ENCODE results near the gene CLEC2L.

CLEC2L gene

GRCh38 chr7:139570119-139570518 lies 46.6 kb downstream of the CLEC2L start:
- no peak overlapping the region for H3K4me3 ChIP-seq (ENCODE audit: insufficient read depth, low read length, poor library complexity, severe bottlenecking)
- H4K20me1 ChIP-seq (ENCODE audit: low read depth, low read length): no peaks in the 10 kb centered on the region
- H2AFZ ChIP-seq (ENCODE audit: low read depth, low read length, severe bottlenecking): no peak overlapping the region
- H3K36me3 ChIP-seq (ENCODE audit: low read length): no peaks in the 10 kb centered on the region
- no peaks in the 10 kb centered on the region for H3K9me3 ChIP-seq (ENCODE audit: insufficient read depth, low read length)
- no peaks in the 10 kb centered on the region for H3K27me3 ChIP-seq (ENCODE audit: low read length)
- H3K9ac ChIP-seq (ENCODE audit: low read length): no peak overlapping the region
- TF ChIP-seq EZH2phosphoT487 (conservative IDR thresholded peaks at IDR 0.05; ENCODE audit: low read length): no peak
- no peak for TF ChIP-seq CTCF (IDR thresholded peaks at IDR 0.05; ENCODE audit: insufficient read depth, low read length, poor library complexity, severe bottlenecking)
- no peak overlapping the region for H3K4me2 ChIP-seq (ENCODE audit: low read depth, low read length, poor library complexity, severe bottlenecking)
- no peaks in the 10 kb centered on the region for H3K79me2 ChIP-seq (ENCODE audit: insufficient read depth, low read length)
- H3F3A ChIP-seq (ENCODE audit: insufficient read depth): no peaks in the 10 kb centered on the region
- H3K27ac ChIP-seq (ENCODE audit: low read depth, low read length): no peak overlapping the region
- no peaks in the 10 kb centered on the region for H3K9me2 ChIP-seq (replicated peaks; ENCODE audit: insufficient read depth, low read length)

DNA sequence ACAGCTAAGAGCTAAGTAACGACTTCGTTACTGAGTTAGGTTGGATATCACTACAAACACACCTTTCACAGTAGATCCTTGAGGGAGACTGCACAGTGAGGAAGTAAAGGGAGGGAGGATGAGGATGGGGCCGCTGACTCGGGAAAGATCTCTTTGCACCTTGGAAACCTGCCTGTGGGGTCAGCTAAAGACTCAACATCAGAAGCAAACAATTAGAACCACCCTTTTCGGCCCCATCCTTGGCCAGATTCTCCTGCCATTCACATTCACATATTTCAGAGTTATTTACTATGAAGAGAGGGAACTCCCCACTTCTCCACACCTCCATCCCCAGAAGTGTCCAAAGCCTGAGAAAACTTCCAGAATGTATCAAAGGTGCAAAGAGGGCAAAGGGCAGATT lies 47.1 kb downstream of the CLEC2L start:
- no peak overlapping the region for H3K4me3 ChIP-seq (ENCODE audit: insufficient read depth, low read length, poor library complexity, severe bottlenecking)
- no peak for TF ChIP-seq CTCF (IDR thresholded peaks at IDR 0.05; ENCODE audit: insufficient read depth, low read length, poor library complexity, severe bottlenecking)
- no peaks in the 10 kb centered on the region for H3F3A ChIP-seq (ENCODE audit: insufficient read depth)
- no peak overlapping the region for H3K27ac ChIP-seq (ENCODE audit: low read depth, low read length)
- no peaks in the 10 kb centered on the region for H3K27me3 ChIP-seq (ENCODE audit: low read length)
- no peak overlapping the region for H2AFZ ChIP-seq (ENCODE audit: low read depth, low read length, severe bottlenecking)
- no peak overlapping the region for H3K4me2 ChIP-seq (ENCODE audit: low read depth, low read length, poor library complexity, severe bottlenecking)
- H4K20me1 ChIP-seq (ENCODE audit: low read depth, low read length): no peaks in the 10 kb centered on the region
- H3K36me3 ChIP-seq (ENCODE audit: low read length): no peaks in the 10 kb centered on the region
- H3K9me3 ChIP-seq (ENCODE audit: insufficient read depth, low read length): no peaks in the 10 kb centered on the region
- no peaks in the 10 kb centered on the region for H3K79me2 ChIP-seq (ENCODE audit: insufficient read depth, low read length)
- H3K9me2 ChIP-seq (replicated peaks; ENCODE audit: insufficient read depth, low read length): no peaks in the 10 kb centered on the region
- no peak overlapping the region for H3K9ac ChIP-seq (ENCODE audit: low read length)

DNA sequence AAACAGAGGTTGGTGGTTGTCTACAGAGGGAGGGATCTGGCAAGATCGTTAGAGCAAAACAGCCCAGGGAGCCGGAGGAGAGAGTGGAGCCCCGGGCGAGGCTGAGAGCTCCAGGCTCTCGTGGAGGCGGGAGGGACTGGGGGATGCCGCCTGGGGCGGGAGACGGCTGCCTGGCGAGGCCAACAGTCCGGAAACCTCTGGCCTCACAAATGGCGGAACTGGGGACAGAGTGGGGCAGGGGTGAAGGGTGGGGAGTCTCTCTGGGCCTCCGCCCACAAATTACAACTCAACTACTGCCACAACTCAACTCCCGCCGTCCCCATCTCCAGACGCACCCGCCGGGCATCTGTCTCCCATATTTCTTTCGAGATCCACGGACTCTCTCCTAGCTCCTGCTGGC lies 47.7 kb downstream of the CLEC2L start:
- Histone ChIP-seq H3K27ac (ENCODE audit: low read depth, low read length) (no peak overlapping the region), H3K4me3 (ENCODE audit: insufficient read depth, low read length, poor library complexity, severe bottlenecking) (no peak overlapping the region), H3K4me2 (ENCODE audit: low read depth, low read length, poor library complexity, severe bottlenecking) (no peak overlapping the region), H3K9ac (ENCODE audit: low read length) (no peak overlapping the region), H2AFZ (ENCODE audit: low read depth, low read length, severe bottlenecking) (no peak overlapping the region), H3K79me2 (ENCODE audit: insufficient read depth, low read length) (no peaks in the 10 kb centered on the region), H3K36me3 (ENCODE audit: low read length) (no peaks in the 10 kb centered on the region), H3F3A (ENCODE audit: insufficient read depth) (no peaks in the 10 kb centered on the region), H3K9me3 (ENCODE audit: insufficient read depth, low read length) (no peaks in the 10 kb centered on the region), H4K20me1 (ENCODE audit: low read depth, low read length) (no peaks in the 10 kb centered on the region), H3K9me2 (replicated peaks; ENCODE audit: insufficient read depth, low read length) (no peaks in the 10 kb centered on the region), H3K27me3 (ENCODE audit: low read length) (no peaks in the 10 kb centered on the region)
- TF ChIP-seq EZH2phosphoT487 (conservative IDR thresholded peaks at IDR 0.05; ENCODE audit: low read length): no peak
- no peak for TF ChIP-seq CTCF (IDR thresholded peaks at IDR 0.05; ENCODE audit: insufficient read depth, low read length, poor library complexity, severe bottlenecking)

DNA sequence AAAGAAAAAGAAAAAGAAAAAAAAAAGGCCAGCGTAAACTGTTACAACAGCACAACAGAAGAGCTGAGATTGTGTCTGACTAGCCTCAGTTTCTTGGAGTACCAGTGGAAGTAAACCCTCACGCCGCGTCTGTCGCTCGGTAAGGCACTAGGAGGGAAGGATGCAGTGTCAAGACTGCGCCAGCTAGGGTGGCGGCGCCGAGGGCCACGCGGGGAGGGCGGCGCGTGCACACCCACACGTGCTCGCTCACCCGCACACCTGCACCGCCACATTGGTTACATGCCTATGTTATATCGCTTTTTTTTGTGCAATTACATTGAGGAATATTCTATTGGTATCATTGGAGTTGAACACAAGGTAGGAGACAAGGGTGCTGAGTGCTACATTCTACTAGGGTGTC lies 48.2 kb downstream of the CLEC2L start:
- no peak for TF ChIP-seq EZH2phosphoT487 (conservative IDR thresholded peaks at IDR 0.05; ENCODE audit: low read length)
- TF ChIP-seq CTCF (IDR thresholded peaks at IDR 0.05; ENCODE audit: insufficient read depth, low read length, poor library complexity, severe bottlenecking): no peak
- H2AFZ ChIP-seq (ENCODE audit: low read depth, low read length, severe bottlenecking): no peak overlapping the region
- no peaks in the 10 kb centered on the region for H3F3A ChIP-seq (ENCODE audit: insufficient read depth)
- H3K79me2 ChIP-seq (ENCODE audit: insufficient read depth, low read length): no peaks in the 10 kb centered on the region
- no peaks in the 10 kb centered on the region for H4K20me1 ChIP-seq (ENCODE audit: low read depth, low read length)
- no peak overlapping the region for H3K4me3 ChIP-seq (ENCODE audit: insufficient read depth, low read length, poor library complexity, severe bottlenecking)
- no peaks in the 10 kb centered on the region for H3K36me3 ChIP-seq (ENCODE audit: low read length)
- H3K9me3 ChIP-seq (ENCODE audit: insufficient read depth, low read length): no peaks in the 10 kb centered on the region
- no peaks in the 10 kb centered on the region for H3K27me3 ChIP-seq (ENCODE audit: low read length)
- no peak overlapping the region for H3K9ac ChIP-seq (ENCODE audit: low read length)
- no peaks in the 10 kb centered on the region for H3K9me2 ChIP-seq (replicated peaks; ENCODE audit: insufficient read depth, low read length)
- H3K27ac ChIP-seq (ENCODE audit: low read depth, low read length): no peak overlapping the region
- H3K4me2 ChIP-seq (ENCODE audit: low read depth, low read length, poor library complexity, severe bottlenecking): no peak overlapping the region
